GM19023 (cell line): Measurements from ENCODE around the gene CHST9.
"Not testable (repeated sequence)": the region's sequence is repeated elsewhere in the genome, so short reads cannot be mapped to it uniquely, and the experiment has no call there.

Experiments
- ATAC-seq: cut with Tn5 transposase; IDR thresholded peaks from one replicate; pipeline ENCODE4 v1.9.1; 2021; ENCODE audit warnings: mild to moderate bottlenecking, moderate library complexity; ENCODE audit not compliant: unreplicated experiment

CHST9 gene

DNA sequence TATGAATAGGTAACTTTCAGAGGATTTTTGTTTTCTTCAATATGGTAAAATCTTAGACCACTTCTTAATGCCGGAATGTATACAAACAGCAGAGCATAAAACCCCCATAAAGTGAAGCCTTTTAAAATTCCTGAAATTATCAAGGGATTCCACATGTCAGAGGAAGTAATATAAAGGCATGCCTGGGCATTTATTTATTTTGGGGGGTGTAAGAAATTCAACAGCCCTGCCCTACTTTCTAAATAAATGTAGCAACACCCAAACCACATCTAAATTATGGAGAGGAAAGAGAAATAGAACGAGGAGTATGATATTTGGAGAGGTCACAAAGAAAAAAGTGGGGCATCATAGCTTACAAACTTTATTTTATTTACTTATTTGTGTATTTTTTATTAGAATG, 9.9 kb downstream of the CHST9 start:
- no peak for ATAC-seq

DNA sequence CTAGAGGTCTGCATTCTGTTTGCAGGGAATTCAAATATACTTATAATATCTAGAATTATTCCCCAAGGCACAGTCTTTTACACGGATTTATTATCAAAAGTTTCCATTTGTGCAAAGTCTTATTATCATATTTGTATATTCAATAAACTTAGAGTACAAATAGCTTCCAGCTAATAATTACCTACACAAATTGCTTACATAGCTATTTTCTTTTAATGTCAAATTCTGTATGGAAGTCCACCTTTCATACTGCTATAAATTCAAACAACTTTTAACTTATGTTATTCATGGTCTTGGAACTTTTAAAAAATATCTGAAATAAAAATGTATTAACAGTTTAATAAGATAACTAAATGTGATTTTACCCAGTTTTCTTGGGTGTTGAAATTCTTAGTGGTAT, 13.1 kb downstream of the CHST9 start:
- ATAC-seq = no peak

GRCh38 chr18:27165412-27165811, 19.7 kb downstream of the CHST9 start:
- ATAC-seq = no peak

GRCh38 chr18:27164905-27165304, 20.2 kb downstream of the CHST9 start:
- no peak for ATAC-seq

- not testable (repeated sequence) for ATAC-seq
Measured at GRCh38 chr18:27163197-27163716, 21.9 kb downstream of the CHST9 start.

- ATAC-seq = not testable (repeated sequence)
Measured at GRCh38 chr18:27149240-27149639, 35.9 kb downstream of the CHST9 start.

DNA sequence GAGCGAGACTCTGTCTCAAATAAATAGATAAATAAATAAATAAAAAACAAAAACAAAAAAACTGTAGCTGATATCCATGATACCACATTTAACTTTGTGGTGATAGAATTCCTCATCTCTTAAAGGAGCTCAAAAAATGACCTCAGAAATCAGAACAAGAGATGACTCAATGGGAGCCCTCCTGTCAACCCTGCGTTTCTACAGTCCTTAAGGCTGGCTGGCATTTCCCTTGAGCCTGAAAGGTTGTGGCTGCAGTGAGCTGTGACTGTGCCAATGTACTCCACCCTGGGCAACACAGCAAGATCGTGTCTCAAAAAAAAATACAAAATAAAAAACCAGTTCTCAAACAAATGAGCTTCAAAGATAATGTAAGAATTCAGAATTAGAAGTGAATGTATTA, 40.4 kb downstream of the CHST9 start:
- no peak for ATAC-seq

GRCh38 chr18:27143580-27144287, 41.4 kb downstream of the CHST9 start:
- no peak for ATAC-seq

- no peak for ATAC-seq
Measured at GRCh38 chr18:27142891-27143290, 42.2 kb downstream of the CHST9 start.

- ATAC-seq = no peak
Measured at GRCh38 chr18:27141876-27142275, 43.2 kb downstream of the CHST9 start.

DNA sequence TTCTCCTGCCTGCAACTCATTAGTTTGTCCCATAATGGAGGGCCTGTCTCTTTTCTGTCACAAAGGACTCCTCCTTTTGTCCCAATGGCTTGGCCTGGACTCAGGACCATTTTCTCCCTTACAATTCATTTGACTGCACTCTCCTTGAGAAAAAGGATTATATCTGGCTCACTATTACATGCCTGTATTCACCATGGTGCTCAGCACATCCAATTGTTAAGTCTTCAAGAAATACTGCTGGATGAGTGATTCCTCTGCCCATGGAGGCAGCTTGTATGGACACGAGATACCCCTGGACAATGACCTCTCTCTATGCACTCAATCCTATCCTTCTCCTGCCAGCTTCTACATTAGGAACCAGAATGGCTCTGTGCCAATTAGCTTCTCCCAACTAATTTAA, 47.0 kb downstream of the CHST9 start:
- ATAC-seq = no peak

- ATAC-seq = no peak
Measured at GRCh38 chr18:27136208-27136535, 48.9 kb downstream of the CHST9 start.

- no peak for ATAC-seq
Measured at GRCh38 chr18:27135504-27136207, 49.5 kb downstream of the CHST9 start.

DNA sequence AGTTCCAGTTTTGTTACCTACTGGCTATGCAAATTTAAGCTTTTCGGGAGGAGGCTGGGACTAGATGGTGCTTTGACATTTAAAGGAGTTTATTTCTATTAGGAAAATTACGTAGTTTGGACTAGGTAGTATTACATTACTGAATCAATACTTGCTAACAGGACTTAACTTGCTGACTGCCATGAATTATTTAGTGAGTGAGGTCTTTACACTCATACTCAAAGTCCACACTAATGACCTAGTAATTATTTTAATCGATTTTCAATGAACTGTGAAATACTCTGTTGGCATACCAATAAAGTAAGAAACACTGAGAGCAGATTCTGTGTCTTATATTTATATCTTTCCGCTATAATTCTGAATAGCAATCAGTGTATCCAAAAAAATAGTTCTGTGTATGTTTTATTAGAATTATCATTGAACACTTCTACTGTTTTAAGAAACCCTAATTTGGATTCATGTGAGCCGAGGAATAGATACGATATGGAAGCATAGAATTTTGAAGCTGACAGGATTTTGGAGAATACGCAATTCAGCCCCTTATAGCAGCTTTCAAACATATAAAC, 55.0 kb downstream of the CHST9 start:
- no peak for ATAC-seq

DNA sequence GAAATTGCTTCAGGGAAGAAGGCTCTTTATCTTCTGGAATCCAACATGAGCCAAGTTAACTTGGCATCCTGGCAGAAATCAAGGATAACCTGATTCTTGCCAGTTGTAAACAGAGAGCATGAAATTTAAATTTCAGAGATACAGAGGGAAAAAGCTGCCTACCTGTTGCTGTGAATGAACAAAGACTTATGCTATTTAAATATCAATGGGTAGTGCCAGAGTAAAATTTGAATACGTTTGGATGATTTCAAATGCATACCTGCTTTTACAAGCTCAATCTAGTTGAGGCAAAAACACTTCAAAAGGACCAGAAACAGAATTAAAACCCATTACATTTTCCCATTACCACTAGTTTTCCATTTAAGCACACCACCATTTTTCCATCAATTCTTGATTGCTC, 60.9 kb downstream of the CHST9 start:
- ATAC-seq = no peak

- ATAC-seq = no peak
Measured at GRCh38 chr18:27121108-27121507, 64.0 kb downstream of the CHST9 start.

- no peak for ATAC-seq
Measured at GRCh38 chr18:27120246-27120645, 64.9 kb downstream of the CHST9 start.

- no peak for ATAC-seq
Measured at GRCh38 chr18:27118973-27119372, 66.1 kb downstream of the CHST9 start.

GRCh38 chr18:27114842-27115241, 70.3 kb downstream of the CHST9 start:
- ATAC-seq = no peak

DNA sequence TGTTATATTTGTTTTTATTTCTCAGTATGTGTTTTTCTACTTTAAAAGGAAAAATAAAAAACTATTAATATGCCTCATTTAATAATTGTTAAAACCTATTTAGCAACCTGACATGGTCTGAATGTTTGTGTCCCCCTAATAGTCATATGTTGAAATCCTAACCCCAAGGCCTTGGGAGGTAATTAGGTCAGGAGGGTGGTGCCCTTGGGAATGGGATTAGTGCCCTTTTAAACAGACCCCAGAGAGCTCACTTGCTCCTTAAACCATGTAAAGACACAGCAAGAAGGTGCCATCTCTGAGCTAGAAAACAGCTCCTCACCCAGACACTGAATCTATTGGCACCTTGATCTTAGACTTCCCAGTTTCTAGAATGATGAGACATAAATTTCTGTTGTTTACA, 71.8 kb downstream of the CHST9 start:
- no peak for ATAC-seq

DNA sequence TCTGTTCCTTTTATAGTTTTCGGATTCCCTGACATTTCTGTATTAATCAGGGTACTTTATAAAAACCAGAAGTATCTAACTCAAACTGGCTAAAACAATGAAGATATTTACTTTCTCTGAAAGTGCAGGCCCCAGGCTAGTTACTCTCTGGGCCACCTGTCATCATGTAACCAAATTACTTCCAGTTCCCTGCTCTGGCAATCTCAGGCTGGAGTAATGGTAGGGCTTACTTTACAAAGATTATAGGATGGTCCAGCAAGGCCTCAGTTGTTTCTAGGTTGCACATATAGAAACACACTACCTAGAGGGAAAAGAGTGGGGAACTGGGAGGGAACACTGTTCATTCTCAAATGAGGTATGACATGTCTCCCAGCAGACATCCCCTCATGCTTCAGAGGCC, 74.8 kb downstream of the CHST9 start:
- no peak for ATAC-seq

DNA sequence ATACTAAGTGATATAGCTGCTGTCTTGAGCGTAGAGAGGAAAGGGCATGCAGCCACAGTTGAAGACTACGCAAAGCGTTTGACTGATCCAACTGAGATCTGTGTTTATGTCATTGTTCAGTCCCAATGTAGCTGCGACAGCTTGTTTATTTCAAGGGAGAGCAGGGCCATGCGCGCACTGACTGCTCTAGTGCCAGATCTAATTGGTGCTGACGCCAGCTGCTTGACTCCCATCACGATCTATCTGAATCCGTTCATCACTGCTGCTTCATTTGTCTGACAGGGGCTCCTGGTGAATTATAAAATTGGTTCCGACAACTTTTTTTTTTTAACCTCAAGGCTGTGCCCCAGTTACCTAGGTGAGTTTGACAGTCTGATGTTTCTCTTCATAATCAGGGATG, 75.7 kb downstream of the CHST9 start:
- ATAC-seq = no peak
